GM12872 (cell line): ENCODE measurements around the gene ARL16.

ENCODE experiments used
- TF ChIP-seq, protein P1 (sequence below): IDR thresholded peaks from 3 replicates; pipeline ENCODE4 v1.5.1; 2011; ENCODE audit warnings: low read depth, mild to moderate bottlenecking, low read length, moderate library complexity; ENCODE audit not compliant: insufficient read depth

Gene ARL16

DNA sequence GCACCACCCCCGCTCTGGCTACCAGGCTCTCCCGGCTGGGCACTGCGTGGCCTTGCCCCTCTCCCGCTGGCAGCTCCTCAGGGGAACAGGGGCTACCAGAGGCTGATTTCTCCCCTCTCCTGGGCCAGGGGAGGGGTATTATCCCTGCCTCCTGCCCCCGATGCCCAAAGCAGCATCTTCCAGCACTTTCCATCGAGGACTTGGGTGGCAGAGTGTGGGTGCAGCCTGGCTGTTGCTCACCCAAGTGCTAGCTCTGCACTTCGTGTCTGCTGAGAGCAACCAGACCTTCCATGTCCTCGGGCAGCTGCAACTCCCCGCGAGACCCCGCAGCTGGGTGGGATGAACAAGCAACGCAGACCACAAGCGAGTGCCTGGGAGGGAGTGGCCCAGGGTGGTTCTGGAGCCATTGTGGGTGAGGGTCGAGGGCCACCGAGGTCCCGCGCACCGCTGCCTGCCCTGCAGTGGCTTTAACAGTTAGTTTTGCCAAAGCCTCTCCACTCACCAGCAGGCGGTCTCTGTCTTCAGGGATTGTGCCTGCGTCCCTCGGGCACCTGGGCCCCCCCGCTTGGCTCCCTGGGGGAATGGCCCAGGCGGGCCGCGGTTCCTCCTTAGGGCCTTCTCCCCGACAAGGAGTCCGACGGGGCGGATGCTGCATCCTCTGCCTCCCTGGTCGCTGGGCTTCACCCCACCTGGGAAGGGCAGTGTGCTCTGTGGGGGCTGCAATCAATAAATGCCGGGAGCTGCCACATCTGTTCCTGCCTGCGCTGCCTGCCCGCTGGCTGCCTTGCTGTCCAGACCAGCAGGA is 36.9 kb upstream of the ARL16 start:
- TF ChIP-seq, protein P1, sequence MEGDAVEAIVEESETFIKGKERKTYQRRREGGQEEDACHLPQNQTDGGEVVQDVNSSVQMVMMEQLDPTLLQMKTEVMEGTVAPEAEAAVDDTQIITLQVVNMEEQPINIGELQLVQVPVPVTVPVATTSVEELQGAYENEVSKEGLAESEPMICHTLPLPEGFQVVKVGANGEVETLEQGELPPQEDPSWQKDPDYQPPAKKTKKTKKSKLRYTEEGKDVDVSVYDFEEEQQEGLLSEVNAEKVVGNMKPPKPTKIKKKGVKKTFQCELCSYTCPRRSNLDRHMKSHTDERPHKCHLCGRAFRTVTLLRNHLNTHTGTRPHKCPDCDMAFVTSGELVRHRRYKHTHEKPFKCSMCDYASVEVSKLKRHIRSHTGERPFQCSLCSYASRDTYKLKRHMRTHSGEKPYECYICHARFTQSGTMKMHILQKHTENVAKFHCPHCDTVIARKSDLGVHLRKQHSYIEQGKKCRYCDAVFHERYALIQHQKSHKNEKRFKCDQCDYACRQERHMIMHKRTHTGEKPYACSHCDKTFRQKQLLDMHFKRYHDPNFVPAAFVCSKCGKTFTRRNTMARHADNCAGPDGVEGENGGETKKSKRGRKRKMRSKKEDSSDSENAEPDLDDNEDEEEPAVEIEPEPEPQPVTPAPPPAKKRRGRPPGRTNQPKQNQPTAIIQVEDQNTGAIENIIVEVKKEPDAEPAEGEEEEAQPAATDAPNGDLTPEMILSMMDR: no peak

DNA sequence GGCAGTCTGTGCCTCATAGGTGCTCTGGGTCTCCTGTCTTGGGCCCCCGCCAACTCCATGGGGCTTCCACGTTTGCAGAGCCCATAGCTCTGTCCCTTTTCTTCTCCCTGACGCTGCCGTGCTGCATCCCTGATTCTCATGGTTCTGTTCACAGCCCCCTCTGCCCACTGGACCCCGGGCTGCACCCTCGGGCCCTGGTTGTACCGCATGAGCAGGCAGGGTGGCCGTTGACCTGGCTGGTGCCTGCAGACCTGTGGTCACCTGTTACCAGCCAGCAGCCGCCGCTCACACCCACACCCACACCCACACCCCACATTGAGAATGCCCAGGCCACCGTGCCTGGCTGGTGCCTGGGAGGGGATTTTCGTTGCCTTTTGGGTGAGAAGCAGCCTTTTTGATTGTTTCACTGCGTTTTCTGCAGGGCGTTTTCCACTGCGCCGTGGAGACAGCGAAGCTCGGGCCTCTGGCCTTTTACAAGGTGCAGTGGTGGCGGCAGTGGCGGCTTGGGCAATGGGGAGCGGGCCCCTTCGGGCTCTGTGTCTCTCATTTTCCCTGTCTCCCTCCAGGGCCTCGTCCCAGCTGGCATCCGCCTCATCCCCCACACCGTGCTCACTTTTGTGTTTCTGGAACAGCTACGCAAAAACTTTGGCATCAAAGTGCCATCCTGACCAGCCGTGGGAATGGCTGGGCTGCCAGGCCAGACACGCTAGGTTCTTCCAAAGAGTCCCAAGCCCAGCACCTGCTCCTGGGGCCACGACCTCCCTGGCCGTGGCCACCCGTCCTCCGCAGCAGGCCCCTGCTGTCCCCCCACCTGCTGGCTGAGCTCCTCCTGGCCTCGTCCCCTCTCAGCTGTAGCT is 36.0 kb upstream of the ARL16 start:
- TF ChIP-seq, protein P1: no peak

- TF ChIP-seq, protein P1: no peak
Measured at GRCh38 chr17:81717766-81718089, 34.1 kb upstream of the ARL16 start.

DNA sequence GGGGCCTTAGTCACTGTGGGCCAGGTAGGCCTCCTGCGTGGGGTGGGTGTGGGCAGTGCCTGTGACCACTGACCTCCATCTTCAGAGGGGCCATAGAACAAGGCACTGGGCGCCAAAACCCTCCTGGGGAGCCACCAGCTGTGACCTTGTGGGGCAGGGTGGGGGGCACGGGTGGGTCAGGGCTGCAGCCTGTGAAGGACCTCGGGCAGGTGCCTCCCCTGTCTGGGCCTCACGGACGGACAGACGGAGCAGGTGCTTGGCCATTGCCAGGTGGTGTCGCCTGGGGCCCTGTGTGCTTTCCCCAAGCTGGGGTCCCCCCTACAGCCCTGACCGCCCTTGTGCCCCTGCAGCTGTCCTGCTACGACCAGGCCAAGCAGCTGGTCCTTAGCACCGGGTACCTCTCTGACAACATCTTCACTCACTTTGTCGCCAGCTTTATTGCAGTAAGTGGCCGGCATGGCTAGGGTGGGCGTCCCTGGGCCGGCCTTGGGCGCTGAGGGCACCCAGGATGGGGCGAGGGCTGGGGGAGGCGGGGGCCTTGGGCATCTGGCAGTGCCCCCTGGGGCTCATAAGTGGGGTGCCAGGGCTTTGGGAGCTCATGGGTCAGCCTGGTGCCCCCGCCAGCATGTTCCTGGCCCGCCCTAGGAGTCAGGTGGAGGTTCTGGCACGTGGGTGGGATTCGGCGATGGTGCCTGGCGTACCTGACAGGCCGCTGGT is 33.6 kb upstream of the ARL16 start:
- TF ChIP-seq, protein P1: no peak

GRCh38 chr17:81716674-81716996 is 33.0 kb upstream of the ARL16 start:
- TF ChIP-seq, protein P1: no peak

GRCh38 chr17:81715872-81716673 is 32.5 kb upstream of the ARL16 start:
- TF ChIP-seq, protein P1: no peak
